ENCODE data around the gene ABHD12B.

Gene ABHD12B

GRCh38 chr14:50920482-50921230 is 48.8 kb downstream of the ABHD12B start:
- Histone ChIP-seq H3K4me1 (ENCODE audit: control insufficient read depth, insufficient read depth, low read length) (no peaks in the 10 kb centered on the region), H3K9me3 (ENCODE audit: control insufficient read depth, insufficient read depth, low read length) (no peaks in the 10 kb centered on the region), H3K4me3 (ENCODE audit: low read length) (no peak overlapping the region), H3K36me3 (ENCODE audit: control insufficient read depth, insufficient read depth, low read length) (peaks cover 7% of the 10 kb centered on the region), H3K27ac (ENCODE audit: low read length) (no peak overlapping the region), H3K27me3 (ENCODE audit: control insufficient read depth, insufficient read depth, low read length) (no peaks in the 10 kb centered on the region)
- no peak for DNase-seq (ENCODE audit: low read depth, low spot score)
- WGBS (ENCODE audit: insufficient coverage, insufficient read length), result no CpG with 5 or more reads among the region's 9 CpGs

- Histone ChIP-seq H3K4me3 (ENCODE audit: low read length) (no peak overlapping the region), H3K27me3 (ENCODE audit: control insufficient read depth, insufficient read depth, low read length) (no peaks in the 10 kb centered on the region), H3K4me1 (ENCODE audit: control insufficient read depth, insufficient read depth, low read length) (no peaks in the 10 kb centered on the region), H3K36me3 (ENCODE audit: control insufficient read depth, insufficient read depth, low read length) (no peaks in the 10 kb centered on the region; the same call in 1 of the 2 replicates), H3K27ac (ENCODE audit: low read length) (no peak overlapping the region), H3K9me3 (ENCODE audit: control insufficient read depth, insufficient read depth, low read length) (no peaks in the 10 kb centered on the region)
- WGBS (ENCODE audit: insufficient coverage, insufficient read length), result no CpG with 5 or more reads among the region's 2 CpGs
- DNase-seq (ENCODE audit: low read depth, low spot score), result no peak
Observed at GRCh38 chr14:50922803-50923202, 51.0 kb downstream of the ABHD12B start.

GRCh38 chr14:50924236-50924635 is 52.4 kb downstream of the ABHD12B start:
- Histone ChIP-seq H3K27me3 (ENCODE audit: control insufficient read depth, insufficient read depth, low read length) (no peaks in the 10 kb centered on the region), H3K4me1 (ENCODE audit: control insufficient read depth, insufficient read depth, low read length) (no peaks in the 10 kb centered on the region), H3K9me3 (ENCODE audit: control insufficient read depth, insufficient read depth, low read length) (no peaks in the 10 kb centered on the region), H3K36me3 (ENCODE audit: control insufficient read depth, insufficient read depth, low read length) (no peaks in the 10 kb centered on the region; the same call in 1 of the 2 replicates), H3K4me3 (ENCODE audit: low read length) (no peak overlapping the region), H3K27ac (ENCODE audit: low read length) (no peak overlapping the region)
- 100% methylated on average over 1 of the region's 6 CpGs for WGBS (ENCODE audit: insufficient coverage, insufficient read length)
- DNase-seq (ENCODE audit: low read depth, low spot score), result no peak

- Histone ChIP-seq H3K36me3 (ENCODE audit: control insufficient read depth, insufficient read depth, low read length) (no peaks in the 10 kb centered on the region; the same call in 1 of the 2 replicates), H3K4me1 (ENCODE audit: control insufficient read depth, insufficient read depth, low read length) (no peaks in the 10 kb centered on the region), H3K4me3 (ENCODE audit: low read length) (no peak overlapping the region), H3K27me3 (ENCODE audit: control insufficient read depth, insufficient read depth, low read length) (no peaks in the 10 kb centered on the region), H3K9me3 (ENCODE audit: control insufficient read depth, insufficient read depth, low read length) (no peaks in the 10 kb centered on the region), H3K27ac (ENCODE audit: low read length) (no peak overlapping the region)
- WGBS (ENCODE audit: insufficient coverage, insufficient read length), result no CpG with 5 or more reads among the region's 4 CpGs
- DNase-seq (ENCODE audit: low read depth, low spot score), result no peak
Observed at GRCh38 chr14:50924843-50925242, 53.0 kb downstream of the ABHD12B start.

GRCh38 chr14:50926851-50927386 is 55.1 kb downstream of the ABHD12B start:
- H3K9me3 ChIP-seq (ENCODE audit: control insufficient read depth, insufficient read depth, low read length), result no peaks in the 10 kb centered on the region
- H3K36me3 ChIP-seq (ENCODE audit: control insufficient read depth, insufficient read depth, low read length), result peaks cover 4% of the 10 kb centered on the region; the same call in 1 of the 2 replicates
- H3K4me1 ChIP-seq (ENCODE audit: control insufficient read depth, insufficient read depth, low read length), result no peaks in the 10 kb centered on the region
- no peak overlapping the region for H3K27ac ChIP-seq (ENCODE audit: low read length)
- H3K4me3 ChIP-seq (ENCODE audit: low read length), result no peak overlapping the region
- no CpG with 5 or more reads among the region's 3 CpGs for WGBS (ENCODE audit: insufficient coverage, insufficient read length)
- DNase-seq (ENCODE audit: low read depth, low spot score), result no peak
- H3K27me3 ChIP-seq (ENCODE audit: control insufficient read depth, insufficient read depth, low read length), result no peaks in the 10 kb centered on the region

GRCh38 chr14:50928002-50928635 is 56.3 kb downstream of the ABHD12B start:
- Histone ChIP-seq H3K4me1 (ENCODE audit: control insufficient read depth, insufficient read depth, low read length) (no peaks in the 10 kb centered on the region), H3K4me3 (ENCODE audit: low read length) (no peak overlapping the region), H3K27me3 (ENCODE audit: control insufficient read depth, insufficient read depth, low read length) (no peaks in the 10 kb centered on the region), H3K36me3 (ENCODE audit: control insufficient read depth, insufficient read depth, low read length) (peaks cover 4% of the 10 kb centered on the region; the same call in 1 of the 2 replicates), H3K9me3 (ENCODE audit: control insufficient read depth, insufficient read depth, low read length) (no peaks in the 10 kb centered on the region), H3K27ac (ENCODE audit: low read length) (no peak overlapping the region)
- WGBS (ENCODE audit: insufficient coverage, insufficient read length), result no CpG with 5 or more reads among the region's 6 CpGs
- DNase-seq (ENCODE audit: low read depth, low spot score), result no peak

- H3K36me3 ChIP-seq (ENCODE audit: control insufficient read depth, insufficient read depth, low read length), result peaks cover 4% of the 10 kb centered on the region; the same call in 1 of the 2 replicates
- no peak overlapping the region for H3K4me3 ChIP-seq (ENCODE audit: low read length)
- WGBS (ENCODE audit: insufficient coverage, insufficient read length), result no CpG with 5 or more reads among the region's 2 CpGs
Observed at GRCh38 chr14:50929506-50929905, 57.7 kb downstream of the ABHD12B start.

GRCh38 chr14:50931559-50931958 is 59.7 kb downstream of the ABHD12B start:
- Histone ChIP-seq H3K27ac (ENCODE audit: low read length) (no peak overlapping the region), H3K27me3 (ENCODE audit: control insufficient read depth, insufficient read depth, low read length) (no peaks in the 10 kb centered on the region), H3K36me3 (ENCODE audit: control insufficient read depth, insufficient read depth, low read length) (peaks cover 4% of the 10 kb centered on the region; the same call in 1 of the 2 replicates), H3K4me1 (ENCODE audit: control insufficient read depth, insufficient read depth, low read length) (no peaks in the 10 kb centered on the region), H3K9me3 (ENCODE audit: control insufficient read depth, insufficient read depth, low read length) (no peaks in the 10 kb centered on the region), H3K4me3 (ENCODE audit: low read length) (no peak overlapping the region)
- WGBS (ENCODE audit: insufficient coverage, insufficient read length), result no CpG with 5 or more reads among the region's 3 CpGs
- no peak for DNase-seq (ENCODE audit: low read depth, low spot score)

More at GRCh38 chr14:50929506-50929905, 57.7 kb downstream of the ABHD12B start:
- no peak overlapping the region for H3K27ac ChIP-seq (ENCODE audit: low read length)
- DNase-seq (ENCODE audit: low read depth, low spot score), result no peak
- H3K4me1 ChIP-seq (ENCODE audit: control insufficient read depth, insufficient read depth, low read length), result no peaks in the 10 kb centered on the region
- no peaks in the 10 kb centered on the region for H3K9me3 ChIP-seq (ENCODE audit: control insufficient read depth, insufficient read depth, low read length)
- no peaks in the 10 kb centered on the region for H3K27me3 ChIP-seq (ENCODE audit: control insufficient read depth, insufficient read depth, low read length)

GRCh38 chr14:50932156-50932555 is 60.3 kb downstream of the ABHD12B start:
- Histone ChIP-seq H3K27ac (ENCODE audit: low read length) (no peak overlapping the region), H3K27me3 (ENCODE audit: control insufficient read depth, insufficient read depth, low read length) (no peaks in the 10 kb centered on the region), H3K36me3 (ENCODE audit: control insufficient read depth, insufficient read depth, low read length) (peaks cover 4% of the 10 kb centered on the region; the same call in 1 of the 2 replicates), H3K9me3 (ENCODE audit: control insufficient read depth, insufficient read depth, low read length) (no peaks in the 10 kb centered on the region), H3K4me1 (ENCODE audit: control insufficient read depth, insufficient read depth, low read length) (no peaks in the 10 kb centered on the region), H3K4me3 (ENCODE audit: low read length) (no peak overlapping the region)
- no CpG with 5 or more reads among the region's 1 CpG for WGBS (ENCODE audit: insufficient coverage, insufficient read length)
- no peak for DNase-seq (ENCODE audit: low read depth, low spot score)

- Histone ChIP-seq H3K4me3 (ENCODE audit: low read length) (no peak overlapping the region), H3K9me3 (ENCODE audit: control insufficient read depth, insufficient read depth, low read length) (no peaks in the 10 kb centered on the region), H3K27me3 (ENCODE audit: control insufficient read depth, insufficient read depth, low read length) (no peaks in the 10 kb centered on the region), H3K4me1 (ENCODE audit: control insufficient read depth, insufficient read depth, low read length) (no peaks in the 10 kb centered on the region), H3K36me3 (ENCODE audit: control insufficient read depth, insufficient read depth, low read length) (peaks cover 4% of the 10 kb centered on the region; the same call in 1 of the 2 replicates), H3K27ac (ENCODE audit: low read length) (no peak overlapping the region)
- no CpG with 5 or more reads among the region's 4 CpGs for WGBS (ENCODE audit: insufficient coverage, insufficient read length)
- DNase-seq (ENCODE audit: low read depth, low spot score), result no peak
Observed at GRCh38 chr14:50932592-50933495, 61.0 kb downstream of the ABHD12B start.

Measured in iPS DF 6.9 (cell line).